Fibroblast of skin of left biceps (primary cell): ENCODE data around the gene ANO3.
"Not testable (repeated sequence)": the region's sequence is repeated elsewhere in the genome, so short reads cannot be mapped to it uniquely, and the experiment has no call there.

Source experiments
- DNase-seq, 2 experiments: peaks; one replicate each; pipeline ENCODE4 v3.0.0-alpha.2; 2013; ENCODE audit warnings: low read depth in 2 of 2

ANO3 gene

GRCh38 chr11:26623076-26623659 lies 291.2 kb downstream of the ANO3 start:
- DNase-seq, result peak in 1 of 2 experiments; percentile 7

- no peak for DNase-seq
Measured at GRCh38 chr11:26626346-26626745, 294.4 kb downstream of the ANO3 start.

- no peak for DNase-seq
Measured at GRCh38 chr11:26632691-26633159, 300.8 kb downstream of the ANO3 start.

- not testable (repeated sequence) for DNase-seq
Measured at GRCh38 chr11:26643314-26643713, 311.4 kb downstream of the ANO3 start.

GRCh38 chr11:26649884-26650283 lies 318.0 kb downstream of the ANO3 start:
- DNase-seq, result peak; percentile 38 to 43

- no peak for DNase-seq
Measured at GRCh38 chr11:26651916-26652315, 320.0 kb downstream of the ANO3 start.

- DNase-seq, result no peak
Measured at GRCh38 chr11:26655287-26655686, 323.4 kb downstream of the ANO3 start.

GRCh38 chr11:26662916-26663315 lies 331.0 kb downstream of the ANO3 start:
- DNase-seq, result no peak

GRCh38 chr11:26665036-26665435 lies 333.1 kb downstream of the ANO3 start:
- DNase-seq, result no peak

- DNase-seq, result no peak
Measured at GRCh38 chr11:26665946-26666345, 334.0 kb downstream of the ANO3 start.

- DNase-seq, result no peak
Measured at GRCh38 chr11:26675233-26675928, 343.5 kb downstream of the ANO3 start.

GRCh38 chr11:26676641-26677040 lies 344.7 kb downstream of the ANO3 start:
- DNase-seq, result no peak

GRCh38 chr11:26677566-26677965 lies 345.6 kb downstream of the ANO3 start:
- DNase-seq, result no peak

GRCh38 chr11:26687351-26687750 lies 355.4 kb downstream of the ANO3 start:
- DNase-seq, result no peak

- DNase-seq, result no peak
Measured at GRCh38 chr11:26688701-26689100, 356.8 kb downstream of the ANO3 start.

GRCh38 chr11:26696330-26696729 lies 364.4 kb downstream of the ANO3 start:
- DNase-seq, result no peak

GRCh38 chr11:26698224-26698623 lies 366.3 kb downstream of the ANO3 start:
- DNase-seq, result no peak

- DNase-seq, result no peak
Measured at GRCh38 chr11:26700574-26701235, 368.8 kb downstream of the ANO3 start.

- no peak for DNase-seq
Measured at GRCh38 chr11:26702406-26702805, 370.5 kb downstream of the ANO3 start.

- peak in 1 of 2 experiments; percentile 4 for DNase-seq
Measured at GRCh38 chr11:26703411-26704191, 371.7 kb downstream of the ANO3 start.

- DNase-seq, result no peak
Measured at GRCh38 chr11:26704249-26704648, 372.3 kb downstream of the ANO3 start.

- DNase-seq, result no peak
Measured at GRCh38 chr11:26706181-26706580, 374.3 kb downstream of the ANO3 start.
